ENCODE results near the gene GTF2A2.

GTF2A2 gene

GRCh38 chr15:59691194-59691805 is 34.0 kb upstream of the GTF2A2 start:
- TF ChIP-seq, protein P1, sequence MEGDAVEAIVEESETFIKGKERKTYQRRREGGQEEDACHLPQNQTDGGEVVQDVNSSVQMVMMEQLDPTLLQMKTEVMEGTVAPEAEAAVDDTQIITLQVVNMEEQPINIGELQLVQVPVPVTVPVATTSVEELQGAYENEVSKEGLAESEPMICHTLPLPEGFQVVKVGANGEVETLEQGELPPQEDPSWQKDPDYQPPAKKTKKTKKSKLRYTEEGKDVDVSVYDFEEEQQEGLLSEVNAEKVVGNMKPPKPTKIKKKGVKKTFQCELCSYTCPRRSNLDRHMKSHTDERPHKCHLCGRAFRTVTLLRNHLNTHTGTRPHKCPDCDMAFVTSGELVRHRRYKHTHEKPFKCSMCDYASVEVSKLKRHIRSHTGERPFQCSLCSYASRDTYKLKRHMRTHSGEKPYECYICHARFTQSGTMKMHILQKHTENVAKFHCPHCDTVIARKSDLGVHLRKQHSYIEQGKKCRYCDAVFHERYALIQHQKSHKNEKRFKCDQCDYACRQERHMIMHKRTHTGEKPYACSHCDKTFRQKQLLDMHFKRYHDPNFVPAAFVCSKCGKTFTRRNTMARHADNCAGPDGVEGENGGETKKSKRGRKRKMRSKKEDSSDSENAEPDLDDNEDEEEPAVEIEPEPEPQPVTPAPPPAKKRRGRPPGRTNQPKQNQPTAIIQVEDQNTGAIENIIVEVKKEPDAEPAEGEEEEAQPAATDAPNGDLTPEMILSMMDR (IDR thresholded peaks at IDR 0.05) = peak; percentile 81

- TF ChIP-seq, protein P1 (IDR thresholded peaks at IDR 0.05) = no peak
Measured at GRCh38 chr15:59689626-59690236, 32.4 kb upstream of the GTF2A2 start.

DNA sequence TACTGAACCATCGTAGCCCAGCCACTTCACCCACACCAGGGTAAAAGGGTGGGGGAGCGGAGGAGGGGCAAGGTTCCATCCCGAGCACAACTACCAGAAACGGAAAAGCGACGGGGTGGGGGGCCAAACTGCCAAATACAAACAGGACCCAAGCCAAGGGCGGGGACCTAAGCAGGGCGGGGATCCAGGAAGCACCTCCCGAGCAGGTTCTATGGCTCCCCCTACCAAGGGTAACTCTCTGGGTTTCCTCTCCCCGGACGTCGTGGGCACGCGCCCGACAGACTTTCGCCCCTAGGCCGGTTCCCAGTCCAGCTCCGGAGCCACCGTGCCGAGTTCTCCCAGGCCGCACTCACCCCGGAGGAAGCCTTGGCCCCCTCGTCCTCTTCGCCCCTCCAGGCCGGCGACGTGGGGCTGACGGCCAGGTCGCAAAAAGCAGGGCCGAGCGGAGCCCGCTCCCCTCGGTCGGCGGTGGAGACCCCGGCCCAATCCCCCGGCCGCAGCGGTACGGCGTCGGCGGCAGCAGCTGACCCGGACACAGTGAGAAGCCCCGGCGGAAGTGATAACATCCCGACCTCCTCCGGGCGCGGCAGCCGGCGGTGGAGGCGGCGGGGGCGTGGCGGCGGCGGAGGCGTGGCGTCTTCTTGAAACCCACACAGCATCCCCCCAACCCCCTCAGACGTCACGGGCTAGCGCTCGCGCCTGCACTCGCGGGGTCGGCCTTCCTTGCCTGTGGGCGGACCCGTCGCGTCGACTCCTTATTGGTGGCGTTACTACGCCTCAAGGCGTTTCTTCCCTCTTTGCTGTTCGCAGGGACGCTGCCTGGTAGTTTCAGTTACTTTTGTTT is 31.7 kb upstream of the GTF2A2 start, which contains the start of gene BNIP2:
Gene BNIP2 (minus strand): TSS at position 539 of the 844 bp plus-strand sequence. CDS start 6,863 bp downstream, outside the sequence.
- TF ChIP-seq, protein P1 (IDR thresholded peaks at IDR 0.05) = no peak

- TF ChIP-seq, protein P1 (IDR thresholded peaks at IDR 0.05) = no peak
Measured at GRCh38 chr15:59688423-59688781, 31.1 kb upstream of the GTF2A2 start.

- TF ChIP-seq, protein P1 (IDR thresholded peaks at IDR 0.05) = no peak
Measured at GRCh38 chr15:59687836-59688235, 30.5 kb upstream of the GTF2A2 start.

DNA sequence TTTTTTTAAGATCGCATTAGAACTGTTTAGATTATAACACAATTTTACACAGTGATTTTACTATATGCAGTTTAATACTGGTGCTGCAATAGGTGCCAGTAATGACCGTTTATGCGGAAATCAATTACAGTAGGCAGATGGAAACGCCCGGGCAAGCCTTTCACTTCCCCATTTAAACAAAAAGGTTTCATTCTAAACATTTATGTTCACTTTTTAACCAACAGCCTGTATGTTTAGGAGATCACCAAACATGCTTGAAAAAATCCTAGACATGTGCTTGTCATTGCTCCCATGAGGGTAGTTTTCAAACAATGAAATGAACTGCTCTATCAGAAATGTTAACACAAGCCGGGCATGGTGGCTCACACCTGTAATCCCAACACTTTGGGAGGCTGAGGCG is 29.1 kb upstream of the GTF2A2 start:
- TF ChIP-seq, protein P1 (IDR thresholded peaks at IDR 0.05) = no peak

GRCh38 chr15:59685737-59686297 is 28.5 kb upstream of the GTF2A2 start:
- TF ChIP-seq, protein P1 (IDR thresholded peaks at IDR 0.05) = no peak

Measured in LNCAP (cell line).